Measurements from ENCODE around the gene OR6C75.

DNA sequence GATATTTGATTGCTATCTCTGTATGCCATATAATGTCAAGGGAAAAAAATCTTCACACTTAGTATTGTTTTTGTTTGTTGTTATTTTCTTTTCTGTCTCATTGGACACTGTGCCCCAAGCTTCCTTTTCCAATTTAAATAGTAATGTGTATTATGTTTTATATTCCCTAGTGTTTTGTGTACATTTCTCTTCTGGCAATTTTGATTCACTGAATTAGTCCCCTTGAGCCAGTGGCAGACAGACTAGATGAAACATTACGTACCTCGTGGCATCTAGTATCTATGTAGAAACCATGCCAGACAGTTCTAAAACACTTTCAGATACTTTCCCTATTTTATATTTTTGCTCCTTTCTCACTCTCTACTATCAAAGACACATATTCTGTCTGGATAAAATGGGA, 48.7 kb upstream of the OR6C75 start, which contains the start of gene OR6C1:
- TF ChIP-seq, protein P1, sequence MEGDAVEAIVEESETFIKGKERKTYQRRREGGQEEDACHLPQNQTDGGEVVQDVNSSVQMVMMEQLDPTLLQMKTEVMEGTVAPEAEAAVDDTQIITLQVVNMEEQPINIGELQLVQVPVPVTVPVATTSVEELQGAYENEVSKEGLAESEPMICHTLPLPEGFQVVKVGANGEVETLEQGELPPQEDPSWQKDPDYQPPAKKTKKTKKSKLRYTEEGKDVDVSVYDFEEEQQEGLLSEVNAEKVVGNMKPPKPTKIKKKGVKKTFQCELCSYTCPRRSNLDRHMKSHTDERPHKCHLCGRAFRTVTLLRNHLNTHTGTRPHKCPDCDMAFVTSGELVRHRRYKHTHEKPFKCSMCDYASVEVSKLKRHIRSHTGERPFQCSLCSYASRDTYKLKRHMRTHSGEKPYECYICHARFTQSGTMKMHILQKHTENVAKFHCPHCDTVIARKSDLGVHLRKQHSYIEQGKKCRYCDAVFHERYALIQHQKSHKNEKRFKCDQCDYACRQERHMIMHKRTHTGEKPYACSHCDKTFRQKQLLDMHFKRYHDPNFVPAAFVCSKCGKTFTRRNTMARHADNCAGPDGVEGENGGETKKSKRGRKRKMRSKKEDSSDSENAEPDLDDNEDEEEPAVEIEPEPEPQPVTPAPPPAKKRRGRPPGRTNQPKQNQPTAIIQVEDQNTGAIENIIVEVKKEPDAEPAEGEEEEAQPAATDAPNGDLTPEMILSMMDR (IDR thresholded peaks at IDR 0.05): no peak
- TF ChIP-seq, protein P2, sequence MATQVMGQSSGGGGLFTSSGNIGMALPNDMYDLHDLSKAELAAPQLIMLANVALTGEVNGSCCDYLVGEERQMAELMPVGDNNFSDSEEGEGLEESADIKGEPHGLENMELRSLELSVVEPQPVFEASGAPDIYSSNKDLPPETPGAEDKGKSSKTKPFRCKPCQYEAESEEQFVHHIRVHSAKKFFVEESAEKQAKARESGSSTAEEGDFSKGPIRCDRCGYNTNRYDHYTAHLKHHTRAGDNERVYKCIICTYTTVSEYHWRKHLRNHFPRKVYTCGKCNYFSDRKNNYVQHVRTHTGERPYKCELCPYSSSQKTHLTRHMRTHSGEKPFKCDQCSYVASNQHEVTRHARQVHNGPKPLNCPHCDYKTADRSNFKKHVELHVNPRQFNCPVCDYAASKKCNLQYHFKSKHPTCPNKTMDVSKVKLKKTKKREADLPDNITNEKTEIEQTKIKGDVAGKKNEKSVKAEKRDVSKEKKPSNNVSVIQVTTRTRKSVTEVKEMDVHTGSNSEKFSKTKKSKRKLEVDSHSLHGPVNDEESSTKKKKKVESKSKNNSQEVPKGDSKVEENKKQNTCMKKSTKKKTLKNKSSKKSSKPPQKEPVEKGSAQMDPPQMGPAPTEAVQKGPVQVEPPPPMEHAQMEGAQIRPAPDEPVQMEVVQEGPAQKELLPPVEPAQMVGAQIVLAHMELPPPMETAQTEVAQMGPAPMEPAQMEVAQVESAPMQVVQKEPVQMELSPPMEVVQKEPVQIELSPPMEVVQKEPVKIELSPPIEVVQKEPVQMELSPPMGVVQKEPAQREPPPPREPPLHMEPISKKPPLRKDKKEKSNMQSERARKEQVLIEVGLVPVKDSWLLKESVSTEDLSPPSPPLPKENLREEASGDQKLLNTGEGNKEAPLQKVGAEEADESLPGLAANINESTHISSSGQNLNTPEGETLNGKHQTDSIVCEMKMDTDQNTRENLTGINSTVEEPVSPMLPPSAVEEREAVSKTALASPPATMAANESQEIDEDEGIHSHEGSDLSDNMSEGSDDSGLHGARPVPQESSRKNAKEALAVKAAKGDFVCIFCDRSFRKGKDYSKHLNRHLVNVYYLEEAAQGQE (IDR thresholded peaks at IDR 0.05; ENCODE audit: insufficient read depth in 1 of 2, low read depth in 2 of 2, low read length in 1 of 2): no peak
- TF ChIP-seq TCF7L2 (IDR thresholded peaks at IDR 0.05; ENCODE audit: low read depth, low read length) (no peak), POLR2AphosphoS5 (IDR thresholded peaks at IDR 0.05; ENCODE audit: low read depth, low read length) (no peak), SIN3A (IDR thresholded peaks at IDR 0.05; ENCODE audit: borderline replicate concordance, insufficient read depth, low read depth, low read length) (no peak)
